GM18508 (cell line): Measurements from ENCODE around the gene CHRDL1.

Experiments used
- ATAC-seq: cut with Tn5 transposase; IDR thresholded peaks from one replicate; pipeline ENCODE4 v1.9.1; 2021; ENCODE audit warnings: moderate number of reproducible peaks; ENCODE audit not compliant: insufficient read depth, unreplicated experiment

Gene CHRDL1

GRCh38 chrX:110745288-110745687 is 50.3 kb downstream of the CHRDL1 start:
- ATAC-seq = no peak

DNA sequence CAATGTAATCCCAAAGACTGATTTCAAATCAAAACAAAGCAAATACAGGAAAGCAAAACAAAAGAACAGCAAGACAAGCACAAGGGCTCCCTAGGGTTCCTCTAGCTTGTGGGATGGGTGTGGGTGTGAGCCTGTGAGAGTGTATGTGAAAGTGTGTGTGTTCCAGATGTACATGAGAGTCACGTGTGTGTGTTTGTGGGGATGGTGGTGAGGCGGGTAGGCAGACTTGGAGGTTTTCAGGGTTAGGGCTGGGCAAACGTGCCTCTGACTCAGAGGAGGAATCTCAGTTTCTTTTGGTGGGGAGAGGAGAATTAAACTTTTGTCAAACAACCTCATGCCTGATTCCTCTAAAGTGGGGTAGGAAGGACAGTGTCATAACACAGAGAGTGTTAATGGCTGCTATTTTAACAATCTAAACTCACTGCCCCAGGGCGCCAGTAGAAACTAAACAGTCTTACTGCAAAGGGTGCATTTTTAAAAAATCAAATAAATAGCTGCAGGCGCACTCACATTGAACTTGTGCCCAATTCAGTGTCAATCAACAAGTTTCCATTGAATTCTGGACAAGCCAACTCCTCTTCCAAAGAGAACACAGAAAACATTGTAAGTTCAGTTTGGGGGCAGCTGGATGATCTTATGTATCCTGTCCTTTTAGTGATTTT is 51.8 kb downstream of the CHRDL1 start:
- ATAC-seq = no peak

- ATAC-seq = no peak
Observed at GRCh38 chrX:110741213-110741796, 54.3 kb downstream of the CHRDL1 start.

DNA sequence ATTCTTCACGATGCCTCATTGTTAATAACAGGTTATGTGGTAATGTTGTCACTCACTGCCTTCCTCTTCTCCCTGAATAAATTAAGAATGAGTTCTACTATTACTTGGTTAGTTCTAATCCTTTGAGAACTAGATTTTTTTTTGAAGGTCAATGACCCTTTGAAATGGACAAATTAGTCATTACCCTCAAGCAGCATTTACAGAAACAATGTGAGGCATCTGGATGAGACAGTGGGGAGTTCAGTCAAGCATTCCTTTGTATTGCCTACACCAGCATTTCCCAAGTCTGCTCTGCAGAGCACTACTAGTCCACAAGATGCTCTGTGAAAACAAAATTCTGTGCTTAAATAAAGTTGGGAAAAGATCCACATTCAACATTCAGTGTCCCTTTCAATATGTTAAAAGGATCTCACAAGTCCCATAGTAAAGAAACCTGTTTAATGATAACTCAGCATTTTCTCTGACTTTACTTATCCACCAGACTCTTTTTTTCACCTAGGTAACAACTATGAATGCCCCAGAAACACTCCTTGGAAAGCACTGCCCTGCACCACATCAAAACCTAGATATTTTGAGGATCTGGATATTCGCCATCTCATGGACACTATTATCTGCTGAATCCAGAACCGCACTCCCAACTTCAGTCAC is 60.6 kb downstream of the CHRDL1 start:
- no peak for ATAC-seq

GRCh38 chrX:110734271-110734670 is 61.3 kb downstream of the CHRDL1 start:
- no peak for ATAC-seq

DNA sequence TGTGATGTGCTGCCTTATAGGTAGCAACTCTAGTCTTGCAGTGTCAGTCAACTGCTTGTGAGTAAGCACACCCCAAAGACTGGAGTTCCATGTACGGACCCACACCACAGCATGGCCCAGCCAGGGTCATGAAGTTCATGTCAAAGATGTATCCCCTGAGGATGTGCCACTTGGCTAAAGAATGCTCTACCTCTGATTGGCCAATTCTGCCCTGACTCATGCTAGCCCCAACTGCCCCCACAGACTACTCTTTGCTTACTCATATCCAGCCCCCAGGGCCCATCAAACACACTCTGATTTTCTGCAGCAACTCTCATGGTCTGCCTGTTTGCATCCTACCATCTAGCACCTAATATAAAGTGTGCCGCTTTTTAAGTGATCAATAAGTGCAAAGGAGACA is 62.5 kb downstream of the CHRDL1 start:
- no peak for ATAC-seq

GRCh38 chrX:110732266-110732665 is 63.4 kb downstream of the CHRDL1 start:
- ATAC-seq = no peak

DNA sequence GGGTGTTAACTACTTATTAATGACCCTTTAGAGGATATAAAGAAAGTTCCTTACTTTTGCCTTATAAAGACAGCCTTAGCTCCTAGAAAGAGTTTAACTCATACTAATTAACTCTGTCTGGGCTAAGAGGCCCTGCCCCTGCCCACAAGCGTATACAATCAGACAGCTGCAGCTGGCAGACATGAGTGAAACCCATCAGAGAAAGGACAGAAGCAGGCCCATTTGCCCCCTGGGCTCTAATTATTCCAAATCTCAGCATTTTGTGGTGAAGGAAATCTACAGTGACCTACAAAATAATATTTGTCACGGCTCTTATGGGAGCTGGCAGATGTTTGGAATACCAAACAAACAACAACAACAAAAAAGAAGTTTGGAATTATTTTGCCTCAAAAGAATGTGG is 71.8 kb downstream of the CHRDL1 start:
- no peak for ATAC-seq

DNA sequence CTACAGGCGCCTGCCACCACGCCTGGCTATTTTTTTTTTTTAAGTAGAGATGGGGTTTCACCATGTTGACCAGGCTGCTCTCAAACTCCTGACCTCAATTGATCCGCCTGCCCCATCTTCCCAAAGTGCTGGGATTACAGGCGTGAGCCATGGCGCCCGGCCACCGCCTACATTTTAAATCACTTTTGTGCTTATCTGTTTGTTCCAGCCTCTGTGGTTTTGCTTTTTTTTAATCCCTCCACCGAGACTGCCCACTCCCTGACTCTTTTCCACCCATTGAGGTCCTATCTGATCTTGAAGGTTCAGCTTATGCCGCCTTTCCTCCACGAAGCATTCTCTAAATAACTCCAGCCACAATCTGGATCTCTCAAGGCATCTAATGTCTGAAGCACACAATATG is 73.5 kb downstream of the CHRDL1 start:
- ATAC-seq = no peak

DNA sequence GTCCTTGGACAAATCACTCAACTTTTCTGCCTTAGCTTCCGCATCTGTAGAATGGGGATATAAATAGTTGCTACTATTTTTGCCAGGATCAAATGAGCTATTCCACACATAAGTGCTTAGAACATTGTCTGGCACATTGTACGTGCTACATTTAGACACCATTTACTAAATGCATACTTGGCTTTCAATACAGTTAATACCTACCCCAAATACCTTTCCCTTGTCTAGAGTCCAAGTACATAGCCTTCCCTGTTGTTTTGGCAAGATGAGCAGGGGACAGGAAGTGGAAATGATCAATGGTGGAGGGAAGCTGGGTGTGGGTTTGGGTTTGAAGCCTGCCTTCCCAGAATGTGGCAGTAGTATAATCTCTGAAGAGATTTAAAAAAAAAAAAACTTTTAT is 82.0 kb downstream of the CHRDL1 start:
- ATAC-seq = no peak

DNA sequence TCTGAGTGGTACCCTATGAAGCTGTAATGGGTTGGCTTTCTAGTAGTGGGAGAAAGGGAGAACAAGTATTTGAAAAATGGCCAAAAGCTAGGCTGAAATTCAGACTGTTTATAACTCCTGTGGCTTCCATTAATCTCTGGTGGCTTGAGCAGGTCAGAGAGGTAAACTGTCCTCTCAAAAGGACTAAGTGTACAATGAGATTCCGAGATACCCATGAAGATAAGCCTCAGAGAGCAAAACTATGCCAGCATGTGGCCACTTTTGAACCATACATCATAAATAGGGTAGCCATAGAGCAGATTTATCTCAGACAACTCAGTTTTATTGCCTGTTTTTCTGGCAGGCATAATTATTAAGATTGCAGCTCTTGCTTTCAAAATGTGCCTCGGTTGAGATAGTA is 89.2 kb downstream of the CHRDL1 start:
- ATAC-seq = no peak

DNA sequence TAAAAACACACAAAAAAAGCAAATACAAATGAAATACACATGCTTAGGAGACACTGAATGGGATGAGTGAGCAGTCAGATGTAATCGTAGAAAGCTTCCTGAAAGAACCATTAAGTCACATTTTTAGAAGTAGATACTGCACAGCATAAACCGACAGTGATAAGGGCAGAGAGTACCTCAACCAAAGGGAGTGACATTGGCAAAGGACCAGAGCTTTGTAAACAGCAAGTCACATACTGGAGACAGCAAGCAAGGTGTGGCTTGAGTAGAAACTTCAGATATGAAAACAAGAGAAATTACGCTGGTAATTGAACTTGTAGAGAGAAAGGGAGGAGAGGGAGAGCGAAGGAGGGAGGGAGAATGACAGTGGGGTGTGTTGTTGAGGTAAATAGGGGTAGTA is 92.0 kb downstream of the CHRDL1 start:
- no peak for ATAC-seq

DNA sequence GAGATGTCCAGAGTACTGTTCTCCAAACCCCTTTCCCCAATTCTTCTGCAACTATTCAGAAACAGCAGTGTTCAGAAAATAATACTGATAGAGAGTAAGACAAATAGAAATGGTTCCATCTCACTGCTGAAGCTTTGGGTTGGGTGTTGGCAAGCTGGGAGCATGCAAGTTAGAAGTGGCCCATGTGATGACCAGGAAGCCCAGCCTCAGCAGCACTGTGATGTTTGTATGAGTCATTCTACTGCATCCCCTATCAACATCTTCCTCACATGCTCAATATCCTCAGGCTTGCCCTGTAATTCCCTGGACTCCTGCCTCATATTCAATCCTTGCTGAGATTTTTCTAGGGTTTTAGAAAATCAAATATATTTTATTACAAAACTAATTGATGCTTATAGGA is 96.5 kb downstream of the CHRDL1 start:
- ATAC-seq = no peak

GRCh38 chrX:110698696-110699095 is 96.9 kb downstream of the CHRDL1 start:
- ATAC-seq = peak; percentile 66

GRCh38 chrX:110692866-110693265 is 102.8 kb downstream of the CHRDL1 start:
- ATAC-seq = no peak

DNA sequence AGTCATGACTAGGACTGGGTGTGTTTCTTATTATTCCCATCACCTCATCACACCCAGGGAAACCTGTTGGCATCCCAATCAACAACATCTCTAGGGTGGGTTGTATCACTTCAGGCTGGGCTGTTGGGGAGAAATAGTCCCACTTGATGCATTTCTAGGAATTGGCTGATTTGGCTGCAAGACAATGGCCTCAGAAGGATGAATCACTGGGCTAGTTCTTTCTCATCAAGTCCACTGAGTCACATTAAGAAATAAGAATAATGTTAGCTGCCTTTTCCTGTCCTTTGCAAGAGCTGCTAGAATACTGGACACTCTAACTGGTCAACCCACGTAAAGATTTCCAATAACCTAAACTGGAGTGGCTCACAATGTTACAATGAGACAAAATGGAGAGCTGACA is 104.2 kb downstream of the CHRDL1 start:
- ATAC-seq = no peak

- no peak for ATAC-seq
Observed at GRCh38 chrX:110684653-110685052, 111.0 kb downstream of the CHRDL1 start.

DNA sequence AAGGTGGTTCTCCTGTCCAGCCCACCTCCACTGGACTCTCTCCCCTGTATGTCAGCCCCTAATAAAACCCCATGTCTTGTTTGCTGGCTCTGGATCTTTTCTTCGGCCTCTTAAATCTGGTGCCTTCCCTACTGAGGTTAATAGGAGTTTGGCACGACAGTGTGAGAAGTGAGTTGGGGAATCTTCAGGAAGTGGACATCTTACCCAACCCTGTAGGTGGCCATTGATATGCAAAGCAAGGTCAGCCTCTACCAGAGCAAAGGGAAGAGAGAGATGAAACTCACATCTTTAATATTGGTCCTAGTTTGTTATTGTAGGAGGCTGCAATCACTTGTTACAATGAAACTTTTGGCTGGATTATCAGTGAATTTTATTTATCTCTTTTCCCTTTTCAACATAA is 111.7 kb downstream of the CHRDL1 start:
- ATAC-seq = no peak

DNA sequence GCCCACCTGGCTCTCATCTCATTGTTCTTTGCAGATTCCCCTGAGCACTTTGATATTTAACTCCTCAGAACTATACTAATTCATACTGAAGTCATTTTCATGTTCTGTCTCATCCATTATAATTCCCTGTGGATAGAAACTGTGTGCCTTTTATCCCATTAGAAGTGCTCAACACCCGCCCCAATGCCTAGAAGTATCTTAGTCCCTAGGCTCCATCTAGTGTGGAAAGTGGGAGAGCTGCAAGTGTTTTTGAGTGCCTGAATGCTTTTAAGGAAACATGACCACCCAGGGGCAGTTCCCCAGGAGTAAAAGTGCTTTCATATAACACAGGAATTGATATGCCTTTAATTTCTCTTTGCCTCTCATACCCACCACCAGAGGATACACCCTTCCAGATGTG is 117.0 kb downstream of the CHRDL1 start:
- no peak for ATAC-seq

- ATAC-seq = no peak
Observed at GRCh38 chrX:110675886-110676285, 119.7 kb downstream of the CHRDL1 start.

DNA sequence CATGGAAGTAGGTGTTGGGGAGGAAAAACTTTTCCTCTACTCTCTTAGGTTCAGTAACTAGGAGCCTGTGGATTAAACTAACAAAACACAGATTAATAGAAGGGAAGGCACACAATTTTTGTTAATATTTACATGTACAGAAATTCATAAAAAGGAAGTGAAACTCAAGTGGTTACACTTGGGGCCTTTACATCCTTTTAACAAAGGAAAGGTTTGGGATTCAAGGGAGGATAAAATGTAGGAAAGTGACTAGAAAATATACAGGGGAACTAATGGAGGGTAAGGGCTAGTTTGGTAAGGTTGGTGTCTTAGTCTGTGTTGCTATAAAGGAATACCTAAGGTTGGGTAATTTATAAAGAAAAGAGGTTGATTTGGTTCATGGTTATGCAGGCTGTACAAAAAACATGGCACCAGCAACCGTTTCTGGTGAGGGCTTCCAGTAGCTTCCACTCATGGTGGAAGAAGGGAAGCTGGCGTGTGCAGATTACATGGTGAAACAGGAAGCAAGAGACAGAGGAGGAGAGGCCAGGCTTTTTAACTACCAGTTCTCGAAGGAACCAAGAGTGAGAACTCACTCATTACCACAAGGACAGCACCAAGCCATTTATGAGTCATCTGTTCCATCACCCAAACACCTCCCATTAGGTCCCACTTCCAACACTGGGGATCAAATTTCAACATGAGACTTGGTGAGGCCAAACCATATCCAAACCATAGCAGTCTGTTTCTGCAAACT is 124.4 kb downstream of the CHRDL1 start:
- peak; percentile 69 for ATAC-seq
